Ureter (tissue), 1 donor: ENCODE results near the gene CA10. TPM values are rescaled to one million over a fixed set of nuclear protein-coding genes. Genes with fewer than 3 reads are reported as not detected.

ENCODE experiments used
- DNase-seq: peaks from one replicate; pipeline ENCODE4 v3.0.0-alpha.2; 2020; ENCODE audit warnings: low spot score
- total RNA-seq: library from RNA; stranded (reverse); gene quantifications from one replicate; pipeline ENCODE4 v1.2.4, GENCODE V29; 2023
- donor health status: DM: yes; HTN: yes; CAD: no.

CA10 gene
- not detected for total RNA-seq

DNA sequence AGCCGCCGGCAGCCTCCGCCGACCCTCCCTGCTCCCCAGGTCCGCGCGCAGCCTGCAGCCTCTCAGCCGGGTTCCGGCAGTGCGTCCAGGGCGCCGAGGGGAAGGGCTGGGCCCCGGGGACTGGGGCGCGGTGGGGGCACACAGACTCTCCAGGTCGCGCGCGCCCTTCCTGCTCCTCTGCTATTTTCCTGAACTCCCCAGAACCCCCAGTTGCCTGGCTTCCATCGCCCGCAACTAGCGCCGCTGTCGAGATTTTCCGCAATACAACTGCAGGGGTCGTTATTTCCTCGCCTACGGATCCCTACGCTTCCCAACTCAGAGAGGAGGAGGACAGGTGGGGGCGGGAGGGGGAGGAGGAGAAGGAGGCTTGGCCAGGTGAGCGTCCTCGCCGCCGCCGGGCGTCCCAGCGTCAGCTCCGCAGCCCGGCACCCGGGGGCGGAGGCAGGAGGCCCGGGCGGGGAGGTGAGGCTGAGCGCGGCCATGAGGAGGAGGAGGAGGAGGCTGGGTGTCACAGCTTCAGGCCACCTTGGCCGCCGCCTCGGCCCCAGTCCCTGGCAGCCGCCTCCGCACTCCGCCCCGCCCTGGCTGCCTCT, at the start of gene CA10:
Gene CA10, minus strand, starts transcription at position 265 of the 593 bp plus-strand sequence.
- no peak for DNase-seq

DNA sequence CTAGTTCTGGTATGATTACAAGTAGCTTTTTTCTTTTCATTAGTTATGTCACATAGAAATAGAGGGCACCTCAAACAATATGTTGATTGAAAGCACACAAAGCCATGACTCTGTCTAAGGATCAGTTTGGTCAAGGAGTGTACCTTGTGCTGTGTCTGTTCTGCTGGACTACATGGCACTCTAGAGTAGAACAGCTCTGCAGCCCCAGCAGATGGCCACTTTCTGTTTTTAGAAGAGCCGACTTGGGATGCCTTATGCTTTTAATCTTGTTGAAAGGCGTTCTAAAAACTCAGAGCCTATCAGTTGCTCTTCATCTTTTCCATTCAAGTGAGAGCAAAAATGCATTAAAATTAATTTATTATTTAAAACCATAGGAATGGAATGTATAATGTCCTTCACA, 49.3 kb upstream of the CA10 start:
- no peak for DNase-seq

DNA sequence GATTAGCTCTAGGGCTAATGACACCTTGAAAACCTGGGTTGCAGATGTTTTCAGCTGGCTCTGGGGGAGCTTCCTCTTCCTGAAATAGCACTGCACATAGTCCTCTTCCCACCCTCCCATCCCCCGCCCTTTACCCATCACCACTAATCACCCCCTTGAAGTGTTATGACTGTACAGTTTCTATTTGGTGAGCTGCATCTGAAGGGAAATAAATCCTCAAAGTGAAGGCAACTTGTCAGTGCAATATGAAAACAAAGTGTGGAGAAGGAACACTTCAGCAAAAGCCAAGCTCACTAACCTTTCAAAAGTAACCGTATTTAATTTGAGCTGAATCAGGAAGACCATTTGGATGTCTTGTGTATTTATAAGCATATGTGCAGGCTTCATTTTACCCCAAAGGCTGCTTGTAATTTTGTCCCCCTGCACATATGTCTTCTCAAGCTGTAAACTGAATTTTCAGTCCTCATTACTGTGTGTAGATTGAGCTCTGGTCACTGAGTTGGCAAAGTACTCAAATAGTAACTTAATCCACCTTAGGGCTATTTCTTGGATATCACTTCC, 44.1 kb upstream of the CA10 start:
- no peak for DNase-seq

DNA sequence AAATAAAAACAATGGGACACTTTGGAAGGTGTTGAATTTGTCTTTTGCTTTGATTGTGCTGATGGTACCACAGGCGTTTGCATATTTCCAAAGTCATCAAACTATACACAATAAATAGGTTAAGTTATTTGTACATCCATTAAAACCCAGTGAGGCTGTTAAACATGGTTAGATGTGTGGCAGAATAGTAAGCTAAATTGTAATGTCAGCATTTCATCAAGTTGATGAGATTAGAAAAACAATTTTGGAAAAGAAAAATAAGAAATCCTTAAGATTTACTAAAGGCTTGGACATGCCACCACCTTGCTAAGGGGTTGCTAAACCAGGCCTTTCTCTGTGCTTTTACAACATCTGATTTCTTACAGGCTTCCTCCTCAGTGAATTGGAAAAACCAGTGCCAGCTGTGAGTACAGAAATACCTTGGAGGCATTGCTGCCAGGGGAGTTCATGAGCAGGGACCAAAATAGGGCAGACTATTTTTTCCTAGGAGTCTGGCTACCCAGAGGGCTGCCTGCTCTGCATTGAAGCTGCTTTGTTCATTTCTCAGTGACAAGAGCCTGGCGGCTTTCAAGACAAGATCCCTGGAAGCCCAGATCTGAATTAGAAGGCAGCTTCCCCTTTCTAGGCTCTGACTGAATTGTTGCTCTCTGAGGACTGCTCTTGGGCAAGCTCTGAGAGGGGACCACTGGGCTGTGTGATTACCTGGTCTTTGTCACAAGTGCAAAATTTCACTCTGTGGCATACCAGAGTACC, 43.4 kb upstream of the CA10 start:
- no peak for DNase-seq

DNA sequence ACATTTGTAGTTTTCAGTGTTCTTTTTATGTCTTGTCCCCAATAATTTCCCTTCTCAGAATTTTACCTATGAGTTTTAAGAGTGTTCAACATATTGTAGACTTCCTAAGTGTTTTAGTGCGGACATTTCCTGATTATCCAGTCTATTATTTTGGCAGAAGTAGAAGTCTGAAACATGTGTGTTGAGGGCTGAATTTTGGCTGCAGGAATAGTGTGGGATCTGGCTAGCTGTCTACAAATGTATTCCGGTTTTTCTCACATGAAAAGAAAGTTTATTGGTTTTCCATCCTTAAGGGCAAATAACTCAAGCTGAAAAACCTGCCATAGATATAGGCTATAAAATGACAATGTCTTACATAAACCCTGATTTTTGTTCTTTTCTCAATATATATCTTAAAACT, 33.0 kb upstream of the CA10 start:
- DNase-seq = no peak

DNA sequence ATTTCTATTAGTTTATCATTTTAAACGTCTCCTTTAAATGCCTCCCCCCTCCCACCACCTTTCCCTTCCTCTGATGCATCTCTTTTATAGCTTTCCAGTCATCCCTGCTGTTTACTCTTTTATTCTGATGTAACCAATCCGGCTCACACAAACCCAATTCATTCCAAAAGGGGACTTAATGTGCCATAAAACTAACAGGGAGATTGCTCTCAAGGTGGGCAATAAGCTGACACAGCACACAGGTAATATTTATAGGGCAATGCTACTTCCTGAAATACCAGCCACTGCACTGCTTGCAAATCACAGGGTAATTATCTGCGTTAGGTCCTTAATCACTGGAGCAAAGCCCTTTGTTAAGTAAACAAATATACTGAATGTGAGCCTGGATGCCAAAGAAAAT, 23.3 kb upstream of the CA10 start:
- no peak for DNase-seq

DNA sequence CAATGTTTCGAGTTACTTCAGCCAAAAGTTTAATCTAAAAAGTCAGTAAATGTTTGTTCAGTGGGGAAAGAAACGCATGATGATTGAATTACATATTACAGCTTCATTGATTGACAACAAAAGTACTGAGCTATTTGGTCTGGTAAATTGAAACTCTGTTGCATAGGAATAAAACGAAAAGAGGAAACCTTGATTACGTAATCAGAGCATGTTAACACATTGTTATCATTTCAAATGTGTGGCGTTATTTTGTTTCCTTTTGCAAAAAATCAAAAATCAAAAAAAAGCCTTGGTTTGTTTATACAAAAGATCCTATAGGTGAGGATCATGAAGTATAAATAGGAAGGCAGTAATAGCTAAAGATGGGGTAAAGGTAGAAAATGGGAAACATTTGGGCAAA, 19.5 kb upstream of the CA10 start:
- DNase-seq = no peak

DNA sequence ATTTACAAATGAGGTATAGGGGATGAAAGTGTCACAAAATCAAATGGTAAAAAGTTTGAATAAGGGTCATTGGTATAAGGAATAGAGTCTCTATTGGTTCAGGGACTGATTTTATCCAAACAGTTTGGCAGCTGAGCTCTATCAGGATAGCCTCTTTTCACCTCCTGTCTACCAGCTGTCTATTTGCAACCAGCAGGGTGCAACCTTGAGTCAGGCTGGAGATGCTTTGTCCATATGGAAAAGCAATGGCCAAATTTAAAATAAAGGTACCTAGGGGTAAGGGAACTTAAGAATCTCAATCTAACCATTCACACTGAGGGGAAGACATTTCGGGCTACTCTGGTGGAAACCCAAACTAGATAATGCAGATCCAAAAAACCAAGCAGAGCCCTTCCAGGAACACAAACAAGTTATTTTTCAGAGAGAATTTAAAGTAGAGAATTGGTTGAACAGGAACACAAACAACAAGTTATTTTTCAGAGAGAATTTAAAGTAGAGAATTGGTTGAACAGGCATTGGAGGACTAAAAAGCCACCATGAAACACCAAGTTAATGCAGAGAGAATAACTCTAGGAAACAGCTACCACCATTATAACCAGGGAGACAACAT, 12.6 kb upstream of the CA10 start:
- no peak for DNase-seq

DNA sequence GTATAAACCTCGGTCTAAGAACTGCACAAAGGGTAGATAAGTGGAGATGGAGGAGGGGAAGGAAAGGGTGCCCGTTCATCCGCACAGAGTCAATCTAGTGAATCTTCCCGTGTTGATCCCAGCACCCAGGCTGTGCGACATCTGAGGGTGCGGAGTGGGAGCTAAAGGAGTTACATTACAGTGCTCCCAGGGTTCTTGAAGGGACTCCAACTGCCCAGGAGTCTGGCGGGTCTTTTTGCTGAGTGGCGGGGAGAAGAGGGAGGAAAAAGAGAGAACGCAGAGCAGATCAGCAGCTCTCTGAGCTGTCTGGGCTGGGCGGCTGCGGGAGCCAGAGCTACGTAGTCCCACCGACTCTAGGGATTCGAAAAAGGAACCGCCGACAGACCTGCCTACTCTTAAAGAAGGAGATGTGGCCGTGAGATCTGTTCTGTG, 1.6 kb upstream of the CA10 start:
- no peak for DNase-seq

DNA sequence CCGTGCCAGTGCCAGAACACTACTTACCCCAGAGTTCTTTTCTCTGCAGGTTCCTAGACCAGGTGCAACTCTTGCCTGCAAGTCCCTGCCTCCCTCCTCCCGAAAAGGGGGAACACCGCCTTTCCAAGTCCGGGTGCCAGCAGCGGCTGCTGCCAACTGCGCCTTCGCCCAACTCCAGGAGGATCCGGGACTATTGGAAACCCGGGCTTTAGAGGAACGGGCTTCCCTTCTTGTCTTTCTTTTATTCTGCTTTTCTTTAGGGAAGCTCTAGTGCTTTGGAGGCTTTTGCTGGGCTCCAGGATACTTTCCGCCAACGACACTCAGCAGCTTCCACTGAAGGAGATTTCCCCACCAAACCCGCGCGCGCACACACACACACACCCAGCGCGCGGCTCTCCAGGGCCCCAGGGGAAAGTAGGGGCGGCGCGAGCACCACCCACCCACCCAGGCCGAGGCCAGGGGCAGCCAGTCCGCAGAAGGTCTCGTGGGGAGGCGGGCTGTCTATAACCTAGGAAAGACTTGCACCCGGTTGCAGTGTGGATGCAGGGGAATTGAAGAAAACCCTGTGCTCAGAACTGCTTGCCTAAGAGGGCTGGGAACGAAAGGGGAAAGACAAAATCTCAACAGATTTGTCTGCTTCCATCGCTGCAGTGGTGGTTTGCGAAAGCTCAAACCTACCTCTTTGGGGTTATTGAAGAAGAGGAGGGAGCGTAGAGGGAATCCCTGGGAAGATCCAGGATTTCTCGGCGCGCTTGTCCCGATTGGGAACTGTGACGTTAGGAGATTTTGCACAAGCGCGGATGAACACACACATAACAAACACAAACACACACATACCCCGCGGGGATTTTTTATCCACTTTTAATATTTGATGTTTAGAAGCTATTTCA, 977 bp upstream of the CA10 start:
- no peak for DNase-seq

DNA sequence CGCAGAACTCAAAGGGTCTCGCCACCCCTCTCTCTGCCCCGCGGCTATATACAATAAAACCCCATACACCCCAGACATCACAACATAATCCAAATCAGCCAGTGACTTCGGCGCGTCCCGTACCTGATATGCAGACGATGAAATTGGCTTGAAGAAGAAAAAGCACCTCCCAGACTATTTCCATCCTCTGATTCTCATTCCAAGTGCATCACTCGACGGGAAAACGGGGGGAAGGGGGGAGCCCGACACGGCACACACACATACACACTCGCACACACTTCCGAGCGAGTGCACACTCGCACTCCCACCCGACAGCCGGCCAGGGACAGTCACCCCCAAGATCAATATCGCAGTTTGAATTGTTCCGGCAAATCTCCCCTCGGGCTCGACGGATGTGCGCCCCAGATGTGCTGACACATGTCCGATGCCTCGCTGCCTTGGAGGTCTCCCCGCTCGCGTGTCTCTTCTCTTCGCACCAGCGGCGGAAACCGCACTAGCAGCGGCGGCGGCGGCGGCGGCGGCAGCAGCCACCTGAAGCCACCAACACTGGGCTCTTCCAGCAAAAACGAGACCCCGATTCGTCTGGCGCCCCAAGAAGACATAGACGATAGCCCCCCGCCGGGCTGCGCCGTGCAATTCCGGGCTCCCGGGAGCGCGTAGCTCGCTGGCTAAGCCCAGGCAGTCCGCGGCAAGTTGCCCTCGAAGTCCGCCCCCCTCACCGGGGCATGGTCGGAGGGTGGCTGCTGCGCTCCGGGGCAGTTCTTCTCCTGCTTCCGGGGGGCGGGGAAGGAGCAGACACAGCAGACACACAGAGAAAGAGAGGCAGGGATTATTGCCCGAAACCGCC, 688 bp downstream of the CA10 start:
- DNase-seq = no peak

DNA sequence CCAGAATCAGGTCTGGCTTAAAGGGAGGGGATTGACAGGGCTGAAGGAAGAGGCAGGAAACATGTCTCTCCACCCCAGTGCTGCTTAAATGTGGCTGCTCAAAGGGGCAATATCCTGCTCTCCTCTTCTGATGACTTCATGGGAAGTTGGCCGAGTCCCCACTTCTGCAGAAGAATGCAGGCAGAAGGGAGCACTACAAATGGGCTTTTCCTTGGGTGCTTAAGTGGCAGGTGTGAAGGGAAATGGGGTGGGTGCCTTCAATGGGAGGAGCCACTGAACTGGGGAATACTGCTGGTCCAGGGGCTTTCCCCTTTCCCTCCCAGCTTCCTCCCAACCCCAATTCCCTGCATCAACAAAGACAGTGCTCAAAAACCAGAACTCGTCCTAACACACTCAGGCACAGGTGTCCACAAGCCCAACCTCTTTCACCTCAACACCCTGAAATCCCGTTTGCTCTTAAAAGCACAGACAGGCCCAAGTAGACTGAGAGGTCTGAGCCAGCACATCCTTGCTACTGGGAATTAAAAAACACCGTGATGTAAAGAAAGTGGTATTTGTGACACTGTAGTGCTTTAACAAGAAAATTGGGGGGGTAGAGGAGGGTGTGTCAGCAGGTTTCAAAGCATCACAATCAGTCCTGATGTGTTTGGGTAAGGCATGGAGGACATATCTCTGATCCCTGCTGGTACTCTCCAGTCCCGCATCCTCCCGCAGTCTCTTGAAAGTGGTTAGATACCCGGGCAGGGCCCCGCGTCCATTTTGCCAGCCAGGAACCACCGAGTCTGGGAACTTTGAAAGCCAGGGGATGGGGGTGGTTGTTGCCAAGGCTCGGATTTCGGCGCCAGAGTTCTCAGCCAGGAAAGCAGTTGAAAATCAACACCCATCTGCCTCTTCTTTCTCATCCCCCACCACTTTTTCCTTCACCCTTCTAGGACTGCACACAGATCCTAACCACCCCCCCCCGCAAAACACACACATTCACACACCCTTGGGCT, 1.6 kb downstream of the CA10 start:
- no peak for DNase-seq

DNA sequence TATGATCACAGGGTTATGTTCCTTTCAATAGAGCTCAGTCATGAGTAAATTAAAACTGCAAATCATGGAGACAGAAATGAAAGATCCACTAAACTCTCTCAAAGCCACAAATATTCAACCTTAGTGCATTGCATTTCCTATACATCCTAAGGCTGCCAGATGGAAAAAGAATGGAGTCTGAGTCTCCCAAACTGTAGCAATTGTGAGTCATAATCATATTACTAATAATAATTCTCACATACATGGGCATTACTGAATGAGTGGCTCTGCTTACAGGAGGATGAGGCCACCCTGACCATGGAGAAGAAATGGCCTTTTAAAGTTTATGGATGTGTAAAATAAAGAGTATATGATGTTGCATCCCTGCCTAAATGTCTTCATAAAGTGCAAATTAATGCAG, 3.2 kb downstream of the CA10 start:
- DNase-seq = no peak

DNA sequence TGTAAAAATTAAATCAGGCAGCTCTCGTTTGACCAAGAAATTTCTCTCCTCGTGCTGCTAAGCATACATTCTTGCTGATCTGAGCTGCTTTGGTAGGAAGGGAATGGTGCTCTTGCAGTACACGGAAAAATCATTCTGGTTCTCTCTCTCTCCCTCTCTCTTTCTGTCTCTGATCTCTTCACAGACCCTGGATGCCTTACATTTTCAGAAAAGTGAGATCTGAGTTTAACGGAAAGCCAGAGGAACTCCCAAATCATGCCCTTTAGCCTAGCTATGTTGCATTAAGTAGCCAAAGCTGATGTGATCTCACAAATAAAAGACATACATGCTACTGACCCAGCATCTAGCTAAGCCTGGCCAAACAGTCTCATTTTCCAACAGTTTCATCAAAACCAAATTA, 4.0 kb downstream of the CA10 start:
- no peak for DNase-seq

DNA sequence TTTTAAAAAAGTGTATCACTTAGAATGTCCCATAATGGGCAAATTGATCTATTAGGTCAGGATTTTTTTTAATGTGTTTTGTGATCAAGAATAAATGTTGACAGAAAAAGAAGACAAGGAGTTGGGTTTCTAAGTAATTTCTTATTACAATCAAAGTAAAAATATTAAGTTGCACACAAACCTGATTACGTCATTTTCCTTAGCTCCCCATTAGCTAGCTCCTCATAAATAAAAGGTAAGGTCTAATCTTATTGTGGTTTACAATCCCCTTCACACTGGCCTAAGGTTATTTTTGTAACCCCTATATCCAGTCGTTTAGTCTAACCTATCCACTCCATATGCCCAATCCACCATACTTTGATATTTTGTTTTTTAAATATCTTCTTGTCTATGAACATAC, 7.6 kb downstream of the CA10 start:
- no peak for DNase-seq

DNA sequence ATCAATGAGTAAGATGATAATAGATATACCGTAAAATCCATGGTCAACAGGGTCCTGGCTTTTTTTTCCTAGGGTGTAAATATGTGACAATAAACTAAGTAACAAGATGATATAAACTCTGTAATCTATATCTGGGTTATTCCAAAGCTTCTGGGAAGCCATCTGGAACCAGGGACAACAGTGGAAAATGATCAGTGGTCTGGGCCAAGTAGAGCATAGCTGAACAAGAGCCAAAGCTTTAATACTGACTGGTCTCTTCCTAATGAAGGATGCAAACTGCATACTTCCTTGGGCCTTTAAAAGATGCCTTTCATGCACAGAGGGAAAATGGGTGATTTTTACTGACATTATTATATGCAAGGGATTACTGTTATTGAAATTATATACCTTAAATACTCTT, 8.9 kb downstream of the CA10 start:
- no peak for DNase-seq

DNA sequence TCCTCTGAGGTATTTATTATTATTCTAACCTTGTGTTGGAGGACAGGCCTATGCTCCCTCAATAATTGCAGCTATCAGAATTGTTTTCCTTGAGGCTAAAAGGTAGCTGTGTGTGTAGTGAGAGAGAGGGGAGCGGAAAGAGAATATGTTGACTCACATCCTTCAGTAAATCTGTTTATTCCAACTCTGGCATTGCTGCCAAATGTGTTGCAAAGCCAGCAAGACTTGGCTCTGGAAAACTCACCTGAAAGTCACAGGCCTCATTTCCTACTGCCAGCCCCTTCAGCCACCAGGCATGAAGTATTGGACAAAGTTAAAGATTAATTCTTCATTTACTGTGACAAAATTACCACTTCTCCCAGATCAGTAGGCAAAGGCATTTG, 9.6 kb downstream of the CA10 start:
- no peak for DNase-seq

DNA sequence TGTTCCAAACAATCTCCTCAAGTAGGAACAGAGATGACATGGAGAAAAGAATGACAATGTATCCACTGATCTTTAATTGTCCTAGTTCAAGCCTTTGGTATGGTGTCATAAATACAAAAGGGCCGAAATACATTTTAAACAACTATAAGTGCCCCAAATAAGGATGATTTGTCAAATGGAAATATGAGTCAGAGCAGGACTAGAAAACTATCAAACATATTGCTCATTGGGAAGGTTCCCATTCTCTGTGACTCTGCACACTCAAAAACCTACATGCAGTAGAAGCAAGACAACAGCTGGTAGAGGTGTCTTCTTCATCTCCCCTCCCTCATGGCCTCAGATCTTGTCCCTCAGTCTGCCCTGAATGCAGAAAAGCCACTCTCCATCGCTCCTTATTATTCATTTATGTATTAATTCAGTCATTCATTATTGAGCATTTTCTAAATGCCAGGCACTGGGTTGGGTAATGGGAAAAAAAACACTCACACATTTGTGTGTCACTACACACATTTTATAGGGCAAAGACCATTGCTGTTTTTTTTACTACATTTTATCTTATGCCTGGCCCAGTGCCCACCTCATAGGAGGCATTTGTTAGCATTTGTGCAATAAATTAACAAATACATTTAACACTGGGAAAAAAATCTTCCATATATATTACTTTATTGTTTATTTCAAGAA, 10.1 kb downstream of the CA10 start:
- DNase-seq = no peak

DNA sequence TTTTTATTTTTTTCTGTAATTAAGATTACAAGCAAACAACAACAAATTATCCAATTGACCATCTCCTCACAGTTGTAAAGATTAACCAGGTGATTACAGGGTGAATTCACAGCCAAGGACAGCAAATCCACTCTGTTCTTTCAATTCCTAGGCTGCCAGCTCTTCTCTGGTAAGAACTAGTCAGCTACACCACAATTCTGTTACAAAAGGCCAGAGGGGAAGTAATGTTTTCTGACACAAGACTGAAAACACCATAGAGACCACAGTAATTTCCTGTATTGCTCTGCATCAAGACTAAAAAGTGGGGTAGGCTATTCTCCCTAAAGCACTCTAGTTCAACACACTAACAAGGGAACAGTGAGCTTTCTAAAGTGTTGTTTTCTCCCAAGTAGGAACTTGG, 10.6 kb downstream of the CA10 start:
- no peak for DNase-seq
